AG10803 (cell line): ENCODE data around the gene SPATA1.

ENCODE experiments used
- DNase-seq: peaks from one replicate; pipeline ENCODE4 v3.0.0; 2010; ENCODE audit warnings: low read depth
- H3K4me3 ChIP-seq: 2 replicates; pipeline ENCODE4 v1.5.1; 2011; ENCODE audit warnings: mild to moderate bottlenecking, low read length, control low read depth
- TF ChIP-seq, protein P1 (sequence below): conservative IDR thresholded peaks from 2 replicates; pipeline ENCODE4 v1.5.1; 2011; ENCODE audit warnings: mild to moderate bottlenecking, low read length, control low read depth, inconsistent platforms

SPATA1 gene

GRCh38 chr1:84613887-84614286 is 107.7 kb downstream of the SPATA1 start:
- TF ChIP-seq, protein P1, sequence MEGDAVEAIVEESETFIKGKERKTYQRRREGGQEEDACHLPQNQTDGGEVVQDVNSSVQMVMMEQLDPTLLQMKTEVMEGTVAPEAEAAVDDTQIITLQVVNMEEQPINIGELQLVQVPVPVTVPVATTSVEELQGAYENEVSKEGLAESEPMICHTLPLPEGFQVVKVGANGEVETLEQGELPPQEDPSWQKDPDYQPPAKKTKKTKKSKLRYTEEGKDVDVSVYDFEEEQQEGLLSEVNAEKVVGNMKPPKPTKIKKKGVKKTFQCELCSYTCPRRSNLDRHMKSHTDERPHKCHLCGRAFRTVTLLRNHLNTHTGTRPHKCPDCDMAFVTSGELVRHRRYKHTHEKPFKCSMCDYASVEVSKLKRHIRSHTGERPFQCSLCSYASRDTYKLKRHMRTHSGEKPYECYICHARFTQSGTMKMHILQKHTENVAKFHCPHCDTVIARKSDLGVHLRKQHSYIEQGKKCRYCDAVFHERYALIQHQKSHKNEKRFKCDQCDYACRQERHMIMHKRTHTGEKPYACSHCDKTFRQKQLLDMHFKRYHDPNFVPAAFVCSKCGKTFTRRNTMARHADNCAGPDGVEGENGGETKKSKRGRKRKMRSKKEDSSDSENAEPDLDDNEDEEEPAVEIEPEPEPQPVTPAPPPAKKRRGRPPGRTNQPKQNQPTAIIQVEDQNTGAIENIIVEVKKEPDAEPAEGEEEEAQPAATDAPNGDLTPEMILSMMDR, result no peak

GRCh38 chr1:84615790-84616189 is 109.6 kb downstream of the SPATA1 start:
- no peak for DNase-seq
- TF ChIP-seq, protein P1, result no peak
- no peak overlapping the region for H3K4me3 ChIP-seq

More at GRCh38 chr1:84613887-84614286, 107.7 kb downstream of the SPATA1 start:
- no peak for DNase-seq
- H3K4me3 ChIP-seq, result no peak overlapping the region
